ENCODE measurements around the gene COA8.
A peak's percentile ranks its signal among the peaks of the same experiment; 100 is the strongest.

DNA sequence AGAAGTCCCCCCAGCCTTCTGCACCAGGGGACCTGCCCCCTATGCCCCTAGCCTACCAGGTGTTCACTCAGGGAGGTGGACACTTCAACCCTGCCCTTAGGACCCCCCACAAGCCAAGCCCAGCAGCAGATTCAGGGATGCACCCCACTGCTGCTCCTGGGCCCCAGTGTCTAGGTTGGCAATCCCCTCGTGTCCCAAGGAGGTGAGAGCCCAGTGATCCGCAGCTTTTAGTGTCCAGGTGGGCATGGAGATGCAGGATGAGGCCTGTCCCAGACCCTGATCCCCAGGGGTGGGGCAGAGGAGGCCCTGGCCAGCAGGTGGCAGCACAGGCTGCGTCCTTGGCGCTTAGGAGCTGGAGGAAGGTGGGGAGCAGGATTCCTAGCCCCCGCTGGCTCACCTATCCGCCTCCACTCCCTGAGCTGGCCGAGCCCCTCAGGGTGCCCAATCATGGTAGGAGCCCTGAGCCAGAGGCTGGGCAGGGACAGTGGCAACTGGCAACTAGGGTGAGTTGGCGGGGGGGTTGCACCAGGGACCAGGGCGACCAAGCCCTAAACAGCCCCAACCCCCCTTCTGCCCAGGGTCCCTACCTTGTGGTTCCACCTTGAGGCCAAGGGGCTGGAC lies 44.2 kb upstream of the COA8 start:
- TF ChIP-seq ZBTB7A (IDR thresholded peaks at IDR 0.05; ENCODE audit: low read depth) (peak; percentile 30; the same call in 1 of the 2 replicates), CEBPB (IDR thresholded peaks at IDR 0.05) (no peak), EGR1 (IDR thresholded peaks at IDR 0.05) (no peak), TAF1 (IDR thresholded peaks at IDR 0.05; ENCODE audit: low read depth) (no peak), TEAD4 (IDR thresholded peaks at IDR 0.05) (no peak), NFIC (IDR thresholded peaks at IDR 0.05) (0 out of 2 replicates have a peak, but pooled peaks have one; percentile 13)
- TF ChIP-seq, protein P1, sequence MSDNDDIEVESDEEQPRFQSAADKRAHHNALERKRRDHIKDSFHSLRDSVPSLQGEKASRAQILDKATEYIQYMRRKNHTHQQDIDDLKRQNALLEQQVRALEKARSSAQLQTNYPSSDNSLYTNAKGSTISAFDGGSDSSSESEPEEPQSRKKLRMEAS (IDR thresholded peaks at IDR 0.05) = no peak

Measured in Ishikawa (cell line).